Choroid plexus epithelial cell (primary cell): ENCODE results near the gene RARRES2.

ENCODE experiments used
- DNase-seq: peaks from one replicate; pipeline ENCODE4 v3.0.0-alpha.2; 2010; ENCODE audit warnings: low read depth
- H3K4me3 ChIP-seq: 2 replicates; pipeline ENCODE4 v1.5.1; 2011; ENCODE audit warnings: low read depth, mild to moderate bottlenecking, control low read depth, low read length, moderate library complexity
- CTCF ChIP-seq: conservative IDR thresholded peaks from 2 replicates; pipeline ENCODE4 v1.5.1; 2011; ENCODE audit warnings: low read depth, mild to moderate bottlenecking, control low read depth, inconsistent platforms, low read length, moderate library complexity

The RARRES2 gene

GRCh38 chr7:150337179-150337578, 4.2 kb downstream of the RARRES2 start:
- no peak overlapping the region for H3K4me3 ChIP-seq
- TF ChIP-seq CTCF: no peak
- DNase-seq: no peak

GRCh38 chr7:150336746-150337145, 4.7 kb downstream of the RARRES2 start:
- no peak overlapping the region for H3K4me3 ChIP-seq
- no peak for TF ChIP-seq CTCF
- no peak for DNase-seq

GRCh38 chr7:150335774-150336112, 5.7 kb downstream of the RARRES2 start:
- H3K4me3 ChIP-seq: no peak overlapping the region
- no peak for TF ChIP-seq CTCF
- DNase-seq: no peak

- peak; percentile 77 for DNase-seq
- H3K4me3 ChIP-seq: no peak overlapping the region
- no peak for TF ChIP-seq CTCF
Measured at GRCh38 chr7:150335108-150335773, 6.2 kb downstream of the RARRES2 start.

- no peak for DNase-seq
- TF ChIP-seq CTCF: no peak
- H3K4me3 ChIP-seq: no peak overlapping the region
Measured at GRCh38 chr7:150334108-150334507, 7.3 kb downstream of the RARRES2 start.

- no peak for DNase-seq
- no peak overlapping the region for H3K4me3 ChIP-seq
- TF ChIP-seq CTCF: no peak
Measured at GRCh38 chr7:150333659-150334058, 7.8 kb downstream of the RARRES2 start.

- H3K4me3 ChIP-seq: no peak overlapping the region
- TF ChIP-seq CTCF: no peak
- DNase-seq: no peak
Measured at GRCh38 chr7:150332852-150333635, 8.4 kb downstream of the RARRES2 start.
